Bone marrow (tissue), 2 donors: Measurements from ENCODE around the gene RPS6KL1.

Experiments
- DNase-seq, 2 donors: peaks; one replicate each; lab custom pipeline; 2025; lab: John Stamatoyannopoulos, UW

The RPS6KL1 gene

GRCh38 chr14:74856366-74856765, 66.7 kb downstream of the RPS6KL1 start:
- no peak for DNase-seq

GRCh38 chr14:74855945-74856344, 67.1 kb downstream of the RPS6KL1 start:
- DNase-seq, result no peak

- DNase-seq, result no peak
Observed at GRCh38 chr14:74855021-74855420, 68.0 kb downstream of the RPS6KL1 start.
